Lower lobe of right lung (tissue), 2 donors: ENCODE data around the gene IER3IP1. TPM values are rescaled to one million over a fixed set of nuclear protein-coding genes. Genes with fewer than 3 reads are reported as not detected.
"Not testable (repeated sequence)": the region's sequence is repeated elsewhere in the genome, so short reads cannot be mapped to it uniquely, and the experiment has no call there.

Experiments used
- ATAC-seq, 2 donors: fragments of 200-7000 bp; cut with Tn5 transposase; one replicate each; pipeline ENCODE4 v1.9.1; 2020 to 2022; ENCODE audit warnings: mild to moderate bottlenecking in 2 of 2, moderate library complexity in 2 of 2
- DNase-seq: peaks from one replicate; pipeline ENCODE4 v3.0.0-alpha.2; 2020
- H3K27ac ChIP-seq: fragments of 200-600 bp; one replicate; pipeline ENCODE4 v1.8.0; 2022
- H3K27me3 ChIP-seq: fragments of 200-600 bp; one replicate; pipeline ENCODE4 v1.8.0; 2022; ENCODE audit warnings: low read depth
- H3K36me3 ChIP-seq: fragments of 200-600 bp; one replicate; pipeline ENCODE4 v1.8.0; 2022; ENCODE audit warnings: mild to moderate bottlenecking
- H3K4me1 ChIP-seq: fragments of 200-600 bp; one replicate; pipeline ENCODE4 v1.8.0; 2022
- H3K4me3 ChIP-seq: fragments of 200-600 bp; one replicate; pipeline ENCODE4 v1.8.0; 2022; ENCODE audit warnings: mild to moderate bottlenecking
- H3K9me3 ChIP-seq: fragments of 200-600 bp; one replicate; pipeline ENCODE4 v1.8.0; 2022
- intact Hi-C: fragments of 100-400 bp; cut with DNase I; formaldehyde crosslinking; loops from one replicate; pipeline ENCODE4 v1.11.0; 2022
- total RNA-seq: library from RNA; stranded (reverse); fragmentation: NEBNext Ultra II Directional; extraction: Animal tissue kit (Norgen Biotek cat#: 25700); gene quantifications from one replicate; pipeline ENCODE4 v1.2.1, GENCODE V29; 2021
- TF ChIP-seq, protein P1 (sequence below): fragments of 200-600 bp; IDR thresholded peaks from one replicate; pipeline ENCODE4 v1.8.0; 2022; ENCODE audit warnings: antibody characterized with exemption, mild to moderate bottlenecking
- donor health status: DM: no; HTN: yes; CAD: no; lungs with severe emphysema.

IER3IP1 gene
- total RNA-seq, 1 donor from 2014 or later: 10.7 TPM

DNA sequence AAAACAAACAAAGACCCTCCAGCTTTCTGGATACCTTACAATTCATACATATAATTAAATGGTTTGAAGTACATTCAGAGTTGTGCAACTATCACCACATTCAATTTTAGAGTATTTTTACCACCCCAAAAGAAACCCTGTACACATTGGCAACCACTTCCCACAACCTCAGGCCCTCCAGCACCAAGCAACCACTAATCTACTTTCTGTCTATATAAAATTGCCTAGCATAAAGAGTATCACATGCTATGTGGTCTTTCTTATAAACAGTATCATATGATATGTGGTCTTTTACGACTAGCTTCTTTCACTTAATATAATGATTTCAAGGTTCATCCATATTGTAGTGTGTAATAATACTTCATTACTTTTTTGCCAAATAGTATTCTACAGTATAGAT is 7.3 kb downstream of the IER3IP1 start:
- Histone ChIP-seq H3K27me3 (no peaks in the 10 kb centered on the region), H3K4me1 (peaks cover 24% of the 10 kb centered on the region), H3K9me3 (no peaks in the 10 kb centered on the region), H3K36me3 (no peaks in the 10 kb centered on the region), H3K27ac (no peak overlapping the region), H3K4me3 (no peak overlapping the region)
- ATAC-seq: no peak
- DNase-seq: no peak
- TF ChIP-seq, protein P1, sequence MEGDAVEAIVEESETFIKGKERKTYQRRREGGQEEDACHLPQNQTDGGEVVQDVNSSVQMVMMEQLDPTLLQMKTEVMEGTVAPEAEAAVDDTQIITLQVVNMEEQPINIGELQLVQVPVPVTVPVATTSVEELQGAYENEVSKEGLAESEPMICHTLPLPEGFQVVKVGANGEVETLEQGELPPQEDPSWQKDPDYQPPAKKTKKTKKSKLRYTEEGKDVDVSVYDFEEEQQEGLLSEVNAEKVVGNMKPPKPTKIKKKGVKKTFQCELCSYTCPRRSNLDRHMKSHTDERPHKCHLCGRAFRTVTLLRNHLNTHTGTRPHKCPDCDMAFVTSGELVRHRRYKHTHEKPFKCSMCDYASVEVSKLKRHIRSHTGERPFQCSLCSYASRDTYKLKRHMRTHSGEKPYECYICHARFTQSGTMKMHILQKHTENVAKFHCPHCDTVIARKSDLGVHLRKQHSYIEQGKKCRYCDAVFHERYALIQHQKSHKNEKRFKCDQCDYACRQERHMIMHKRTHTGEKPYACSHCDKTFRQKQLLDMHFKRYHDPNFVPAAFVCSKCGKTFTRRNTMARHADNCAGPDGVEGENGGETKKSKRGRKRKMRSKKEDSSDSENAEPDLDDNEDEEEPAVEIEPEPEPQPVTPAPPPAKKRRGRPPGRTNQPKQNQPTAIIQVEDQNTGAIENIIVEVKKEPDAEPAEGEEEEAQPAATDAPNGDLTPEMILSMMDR: no peak
- intact Hi-C loops: no loop called here

DNA sequence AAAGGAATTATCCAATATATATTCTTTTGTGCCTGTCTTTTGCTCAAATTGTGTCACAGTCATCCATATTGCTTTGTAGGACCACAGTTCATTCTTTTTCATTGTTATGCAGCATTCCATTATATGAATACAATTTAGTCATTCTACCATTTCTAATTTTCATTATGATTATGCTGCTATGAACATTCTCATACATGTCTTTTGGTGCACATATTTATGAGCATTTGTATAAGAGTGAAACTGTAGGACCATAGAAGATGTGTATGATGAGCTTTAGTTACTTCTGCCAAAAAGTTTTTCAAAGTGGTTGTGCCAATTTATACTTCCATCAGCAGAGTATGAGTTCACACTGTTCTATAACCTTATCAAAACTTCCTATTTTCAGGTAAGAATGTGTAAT is 7.7 kb downstream of the IER3IP1 start:
- TF ChIP-seq, protein P1: no peak
- H3K4me3 ChIP-seq: no peak overlapping the region
- H3K9me3 ChIP-seq: no peaks in the 10 kb centered on the region
- DNase-seq (no peak), ATAC-seq (no peak)
- no peak overlapping the region for H3K27ac ChIP-seq
- intact Hi-C loops: no loop called here
- H3K27me3 ChIP-seq: no peaks in the 10 kb centered on the region
- H3K36me3 ChIP-seq: no peaks in the 10 kb centered on the region
- H3K4me1 ChIP-seq: peaks cover 20% of the 10 kb centered on the region

DNA sequence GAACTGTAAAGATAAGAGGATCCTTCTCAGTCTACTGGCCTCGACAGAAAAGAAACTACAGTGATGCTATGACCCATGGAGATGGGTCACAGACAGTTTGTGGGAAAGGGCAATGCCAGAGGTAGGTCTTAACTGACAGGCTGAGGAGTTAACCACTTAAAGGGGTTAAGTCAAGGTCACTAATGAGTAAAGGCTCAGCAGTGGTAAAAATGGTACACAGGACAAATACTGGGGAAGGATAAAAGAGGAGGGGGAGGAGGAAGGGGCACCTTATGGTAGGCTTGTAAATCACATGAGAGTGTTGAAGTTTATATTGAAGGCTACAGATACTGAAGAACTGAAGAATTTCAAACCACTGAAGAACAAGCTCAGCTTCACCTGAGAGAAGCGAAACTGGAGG is 9.9 kb downstream of the IER3IP1 start:
- Histone ChIP-seq H3K9me3 (no peaks in the 10 kb centered on the region), H3K27me3 (no peaks in the 10 kb centered on the region), H3K4me1 (peaks cover 9% of the 10 kb centered on the region), H3K36me3 (no peaks in the 10 kb centered on the region), H3K27ac (no peak overlapping the region), H3K4me3 (no peak overlapping the region)
- intact Hi-C loops: no loop called here
- TF ChIP-seq, protein P1: no peak
- ATAC-seq (no peak), DNase-seq (no peak)

DNA sequence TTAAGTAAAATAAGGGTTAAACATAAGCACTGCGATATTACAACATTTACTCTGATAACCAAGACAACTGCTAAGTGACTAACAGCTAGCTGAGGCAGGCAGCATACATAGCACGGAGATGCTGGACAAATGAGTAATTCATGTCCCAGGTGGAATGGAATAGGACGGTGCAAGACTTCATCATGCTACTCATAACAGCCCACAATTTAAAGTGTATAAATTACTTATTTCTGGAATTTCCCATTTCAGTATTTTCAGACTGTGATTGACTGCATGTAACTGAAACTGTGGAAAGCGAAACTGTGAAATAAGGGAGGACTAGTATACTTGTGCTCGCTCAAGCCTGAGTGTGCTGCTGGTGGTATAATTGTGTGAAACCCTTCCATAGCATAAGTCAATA is 12.9 kb downstream of the IER3IP1 start:
- TF ChIP-seq, protein P1: no peak
- H3K27ac ChIP-seq: no peak overlapping the region
- no peak overlapping the region for H3K4me3 ChIP-seq
- intact Hi-C loops: no loop called here
- H3K36me3 ChIP-seq: no peaks in the 10 kb centered on the region
- peaks cover 4% of the 10 kb centered on the region for H3K4me1 ChIP-seq
- H3K9me3 ChIP-seq: no peaks in the 10 kb centered on the region
- ATAC-seq (no peak), DNase-seq (no peak)
- H3K27me3 ChIP-seq: no peaks in the 10 kb centered on the region

DNA sequence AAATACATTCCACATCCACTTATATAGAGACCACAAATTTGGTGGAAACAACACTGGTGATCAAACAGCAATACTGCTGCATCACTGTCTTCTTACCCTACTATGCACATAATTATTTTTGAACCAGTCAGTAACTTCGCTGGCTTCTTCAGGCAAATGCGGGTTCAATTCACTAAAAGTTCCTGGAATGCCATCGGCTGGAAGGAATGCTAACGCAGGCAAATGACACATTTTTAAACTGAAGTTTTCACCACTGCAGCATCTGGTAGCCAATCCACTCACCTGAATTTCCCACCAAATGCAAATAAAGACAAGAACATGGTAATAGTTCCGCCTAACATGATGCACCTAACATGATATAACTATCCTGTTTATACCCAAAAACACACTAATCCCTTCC is 15.9 kb downstream of the IER3IP1 start:
- no peaks in the 10 kb centered on the region for H3K4me1 ChIP-seq
- no peak overlapping the region for H3K4me3 ChIP-seq
- no peaks in the 10 kb centered on the region for H3K9me3 ChIP-seq
- ATAC-seq (no peak), DNase-seq (no peak)
- H3K27ac ChIP-seq: no peak overlapping the region
- TF ChIP-seq, protein P1: no peak
- H3K36me3 ChIP-seq: peaks cover 14% of the 10 kb centered on the region
- H3K27me3 ChIP-seq: no peaks in the 10 kb centered on the region
- intact Hi-C loops: no loop called here

DNA sequence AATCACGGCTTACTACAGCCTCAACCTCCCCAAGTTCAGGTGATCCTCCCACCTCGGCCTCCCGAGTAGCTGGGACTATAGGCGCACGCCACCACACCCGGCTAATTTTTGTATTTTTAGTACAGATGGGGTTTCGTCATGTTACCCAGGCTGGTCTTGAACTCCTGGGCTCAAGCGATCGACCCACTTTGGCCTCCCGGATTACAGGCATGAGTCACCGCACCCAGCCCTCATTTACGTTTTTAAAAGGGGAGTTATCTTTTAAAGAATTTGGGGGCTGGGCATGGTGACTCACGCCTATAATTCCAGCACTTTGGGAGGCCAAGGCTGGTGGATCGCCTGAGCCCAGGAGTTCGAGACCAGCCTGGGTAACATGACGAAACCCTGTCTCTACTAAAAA is 17.8 kb downstream of the IER3IP1 start:
- H3K27me3 ChIP-seq, H3K9me3 ChIP-seq, H3K4me1 ChIP-seq, ATAC-seq, H3K4me3 ChIP-seq, intact Hi-C loops, H3K27ac ChIP-seq, DNase-seq: not testable (repeated sequence)
- H3K36me3 ChIP-seq: peaks cover 33% of the 10 kb centered on the region
